HG03139 (cell line): ENCODE measurements around the gene TNP2.

Experiments used
- ATAC-seq: cut with Tn5 transposase; IDR thresholded peaks from one replicate; pipeline ENCODE4 v1.9.1; 2021; ENCODE audit not compliant: unreplicated experiment

TNP2 gene

DNA sequence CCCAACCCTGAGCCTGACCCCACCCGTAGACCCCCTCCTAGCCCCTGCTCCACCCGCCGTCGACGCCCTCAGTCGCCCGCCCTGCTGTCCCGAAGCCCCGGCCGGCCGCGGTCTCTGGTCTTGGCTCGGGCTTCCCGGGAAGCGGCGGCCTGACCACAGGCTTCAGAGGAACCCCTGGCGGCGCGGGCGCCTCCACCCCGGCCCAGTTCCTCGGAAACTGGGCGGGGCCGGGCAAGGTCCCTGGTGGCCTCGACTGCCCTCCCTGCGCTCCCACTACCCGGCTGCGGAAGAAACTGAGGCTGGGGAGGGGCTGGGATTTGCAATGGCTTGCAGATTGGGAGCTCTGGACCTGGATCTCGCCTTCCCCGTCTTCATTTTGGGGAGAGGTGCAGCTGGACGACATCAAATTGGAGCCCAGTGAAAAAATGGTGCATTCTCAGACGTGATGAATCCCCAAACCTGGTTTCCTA is 12.4 kb downstream of the TNP2 start:
- ATAC-seq, result no peak

DNA sequence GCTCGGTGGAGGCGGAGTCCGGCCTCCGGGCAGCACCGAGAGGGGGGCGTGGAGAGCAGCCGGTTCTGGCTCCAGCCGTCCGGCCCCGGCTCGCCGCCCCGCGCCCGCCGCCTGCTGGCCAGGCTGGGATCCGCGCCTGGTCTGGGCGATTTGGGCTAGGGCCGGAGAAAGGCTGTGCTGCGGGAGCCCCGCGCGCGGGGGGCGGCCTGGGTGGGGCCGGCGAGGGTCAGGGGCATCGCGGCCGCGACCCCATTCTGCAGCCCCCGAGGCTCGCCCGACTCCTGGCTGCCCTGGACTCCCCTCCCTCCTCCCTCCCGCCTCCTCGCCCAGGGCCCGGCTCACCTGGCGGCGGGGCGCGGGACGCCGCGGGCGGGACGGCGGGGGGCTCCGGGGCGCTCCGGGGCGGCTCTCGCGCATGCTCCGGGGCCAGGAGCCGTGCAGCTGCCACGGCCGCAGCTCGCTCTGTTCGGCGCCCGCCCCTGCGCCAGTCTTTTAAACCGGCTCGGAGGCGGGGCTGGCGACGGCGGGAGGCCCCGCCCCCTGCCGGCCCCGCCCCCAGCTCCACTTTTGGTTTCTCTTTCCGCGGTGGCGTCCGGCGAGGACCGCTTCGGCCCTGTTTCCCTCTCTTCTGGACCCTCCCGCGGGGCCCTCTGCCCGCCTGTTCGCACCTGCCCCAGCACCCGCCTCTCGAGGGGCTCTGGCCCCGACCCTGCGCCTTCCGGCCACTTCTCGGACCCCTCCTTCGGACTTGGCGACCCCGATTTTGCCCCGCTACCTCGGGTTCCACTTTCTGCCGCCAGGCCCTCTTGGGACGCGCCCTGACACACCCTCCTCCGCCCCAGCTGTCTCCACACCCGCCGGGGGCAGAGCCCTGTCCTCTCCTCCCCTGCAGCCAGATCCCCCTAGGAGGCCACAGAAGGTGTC is 13.1 kb downstream of the TNP2 start, which contains the start of gene SOCS1:
TSS of gene SOCS1 (minus strand) at position 468 of the 924 bp plus-strand sequence. CDS start 726 bp downstream, outside the sequence.
- peak; percentile 44 for ATAC-seq

DNA sequence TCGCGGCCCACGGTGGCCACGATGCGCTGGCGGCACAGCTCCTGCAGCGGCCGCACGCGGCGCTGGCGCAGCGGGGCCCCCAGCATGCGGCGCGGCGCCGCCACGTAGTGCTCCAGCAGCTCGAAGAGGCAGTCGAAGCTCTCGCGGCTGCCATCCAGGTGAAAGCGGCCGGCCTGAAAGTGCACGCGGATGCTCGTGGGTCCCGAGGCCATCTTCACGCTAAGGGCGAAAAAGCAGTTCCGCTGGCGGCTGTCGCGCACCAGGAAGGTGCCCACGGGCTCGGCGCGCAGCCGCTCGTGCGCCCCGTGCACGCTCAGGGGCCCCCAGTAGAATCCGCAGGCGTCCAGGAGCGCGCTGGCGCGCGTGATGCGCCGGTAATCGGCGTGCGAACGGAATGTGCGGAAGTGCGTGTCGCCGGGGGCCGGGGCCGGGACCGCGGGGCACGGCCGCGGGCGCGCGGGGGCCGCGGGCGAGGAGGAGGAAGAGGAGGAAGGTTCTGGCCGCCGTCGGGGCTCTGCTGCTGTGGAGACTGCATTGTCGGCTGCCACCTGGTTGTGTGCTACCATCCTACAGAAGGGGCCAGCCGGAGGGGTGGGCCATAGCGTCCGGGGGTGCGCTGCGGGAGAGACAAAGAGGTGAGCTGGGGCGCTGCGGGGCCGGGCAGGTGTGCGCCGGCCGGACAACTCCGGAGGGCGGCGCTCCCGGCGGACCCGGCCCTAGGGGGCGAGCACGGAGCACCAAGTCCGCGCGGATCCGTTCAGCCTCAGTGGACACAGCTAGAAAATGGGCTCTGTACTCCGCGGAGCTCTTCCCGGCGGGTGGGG is 14.0 kb downstream of the TNP2 start:
- no peak for ATAC-seq

DNA sequence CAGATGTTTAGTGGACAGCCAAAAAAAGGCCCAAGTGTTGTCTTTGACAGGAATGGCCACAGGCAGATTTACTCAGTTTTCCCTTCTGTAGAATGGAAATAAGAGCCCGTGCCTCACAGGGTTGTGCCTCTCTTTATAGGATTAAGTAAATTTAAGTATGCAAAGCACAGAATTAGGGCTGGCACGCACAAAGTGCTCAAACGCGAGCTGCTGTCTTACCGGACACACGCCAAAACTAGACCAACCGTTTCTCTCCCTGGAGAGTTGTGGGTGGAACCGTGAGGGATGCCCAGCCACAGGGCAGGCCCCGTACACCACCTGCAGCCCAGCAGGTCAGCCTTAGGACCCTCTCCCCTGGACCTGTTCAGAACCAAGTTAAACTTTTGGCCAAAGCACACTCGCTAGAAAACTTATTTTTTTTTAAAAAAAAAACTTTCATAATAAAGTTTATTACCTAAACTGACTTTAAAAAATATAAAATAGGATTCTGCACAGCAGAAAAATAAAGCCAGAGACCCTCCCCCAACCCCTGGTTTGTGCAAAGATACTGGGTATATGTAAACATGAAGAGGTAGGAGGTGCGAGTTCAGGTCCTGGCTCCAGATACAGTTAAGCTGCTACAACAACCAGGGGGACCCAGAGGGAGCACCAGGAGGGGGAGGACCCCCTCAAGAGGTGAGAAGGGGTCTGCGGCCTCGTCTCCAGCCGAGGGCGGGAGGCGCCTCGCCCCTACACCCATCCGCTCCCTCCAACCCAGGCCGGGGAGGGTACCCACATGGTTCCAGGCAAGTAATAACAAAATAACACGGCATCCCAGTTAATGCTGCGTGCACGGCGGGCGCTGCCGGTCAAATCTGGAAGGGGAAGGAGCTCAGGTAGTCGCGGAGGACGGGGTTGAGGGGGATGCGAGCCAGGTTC is 14.9 kb downstream of the TNP2 start:
- ATAC-seq, result no peak

DNA sequence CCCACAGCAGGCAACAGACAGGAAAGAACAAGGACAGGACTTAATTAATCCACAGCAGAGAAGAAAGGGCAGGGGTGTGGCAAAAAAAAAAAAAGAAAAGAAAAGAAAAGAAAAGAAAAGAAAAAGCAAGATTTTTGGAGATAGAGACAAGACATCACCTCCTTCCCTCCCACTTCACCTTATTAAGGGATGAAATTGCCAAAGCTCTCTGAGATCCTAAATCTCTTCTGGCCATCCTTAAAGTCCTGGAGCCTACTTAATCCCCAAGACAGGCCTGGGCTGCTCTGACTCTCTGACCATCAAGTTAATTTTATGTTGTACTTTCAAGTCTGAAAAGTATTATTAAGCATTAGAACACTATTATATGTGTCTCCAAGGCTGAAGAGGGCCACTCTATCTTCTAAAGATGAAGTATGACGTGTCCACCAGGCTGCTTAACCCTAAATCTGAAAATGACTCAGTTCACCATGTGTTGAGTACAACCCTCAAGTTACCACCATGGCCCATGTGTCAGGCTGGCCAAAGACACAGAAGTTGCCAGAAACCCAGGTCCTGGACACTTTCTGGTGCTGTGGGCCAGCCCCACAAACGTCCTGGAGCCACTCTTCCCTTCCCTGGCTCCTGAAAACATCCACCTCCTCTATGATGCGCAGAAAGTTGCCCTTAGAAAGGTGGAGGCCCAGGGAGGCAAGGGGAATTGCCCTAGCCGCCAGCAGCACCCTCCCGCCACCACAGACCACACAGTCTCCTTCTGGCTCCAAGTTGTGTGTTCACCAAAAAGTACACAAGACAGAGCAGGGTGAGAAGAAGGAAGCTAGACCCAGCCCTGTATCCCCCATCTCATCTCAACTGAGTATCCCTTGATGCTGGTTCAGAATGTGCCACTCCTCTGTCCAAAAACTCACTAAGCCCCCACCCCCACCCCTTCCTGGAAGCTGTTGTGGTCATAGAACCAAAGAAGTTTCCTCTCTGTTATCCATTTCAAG is 15.8 kb downstream of the TNP2 start:
- no peak for ATAC-seq

DNA sequence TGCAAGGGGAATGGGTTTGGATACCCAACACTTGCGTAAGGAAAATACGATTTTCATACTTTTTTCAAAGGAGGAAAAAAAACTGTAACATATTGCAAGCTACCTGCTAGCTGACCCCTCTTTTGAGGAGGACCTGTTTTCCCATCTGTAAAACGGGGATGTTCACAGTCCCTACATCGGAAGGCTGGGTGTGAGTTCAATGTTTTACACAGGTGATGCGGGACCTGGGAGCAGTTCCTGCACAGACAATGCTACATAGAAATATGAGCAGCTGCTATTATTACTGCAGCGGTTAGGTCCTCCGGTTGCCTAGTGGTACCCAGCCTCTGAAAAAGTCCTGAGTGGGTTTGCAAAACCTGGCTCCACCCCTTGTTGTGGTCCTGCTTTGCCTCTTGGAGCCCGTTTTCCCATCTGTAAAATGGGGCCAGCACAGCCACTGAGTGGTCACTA is 16.6 kb downstream of the TNP2 start:
- ATAC-seq, result no peak

DNA sequence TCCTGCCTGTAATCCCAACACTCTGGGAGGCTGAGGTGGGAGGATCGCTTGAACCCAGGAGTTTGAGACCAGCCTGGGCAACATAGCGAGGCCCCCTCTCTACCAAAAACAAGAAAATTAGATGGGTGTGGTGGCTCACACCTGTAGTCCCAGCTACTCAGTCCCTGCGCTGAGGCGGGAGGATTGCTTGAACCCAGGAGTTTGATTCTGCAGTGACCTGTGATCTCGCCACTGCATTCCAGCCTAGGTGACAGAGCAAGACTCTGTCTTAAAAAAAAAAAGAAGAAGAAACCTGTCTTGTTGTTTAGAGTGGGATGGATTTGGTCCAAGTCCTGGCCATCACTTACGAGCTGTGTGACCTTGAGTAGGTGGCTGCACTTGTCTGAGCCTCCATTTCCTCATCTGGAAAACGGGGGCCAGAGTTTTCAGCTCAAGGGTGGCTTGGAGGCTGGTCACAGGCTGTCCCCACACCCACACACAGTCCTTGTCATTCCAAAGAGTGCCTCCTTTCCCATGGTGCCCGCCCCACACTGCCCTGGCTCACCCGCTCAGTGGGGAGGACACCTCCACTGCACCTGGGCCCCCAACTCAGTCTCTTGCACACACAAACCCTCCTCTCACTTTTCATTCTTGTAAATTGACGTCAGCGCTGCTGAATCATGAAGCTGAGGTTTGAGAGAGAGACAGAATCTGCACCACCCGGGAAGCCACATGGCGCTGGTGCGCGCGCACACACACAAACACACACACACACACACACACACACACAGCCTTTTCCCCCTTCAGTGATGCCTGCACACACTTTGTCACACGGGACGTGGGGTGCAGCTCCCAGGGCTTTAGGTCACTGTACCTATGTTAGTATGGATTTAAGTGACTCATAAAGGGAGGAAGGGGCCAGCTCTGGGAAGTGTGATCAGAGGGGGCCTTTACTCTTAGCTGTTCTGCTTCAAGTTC is 17.3 kb downstream of the TNP2 start:
- ATAC-seq, result no peak

DNA sequence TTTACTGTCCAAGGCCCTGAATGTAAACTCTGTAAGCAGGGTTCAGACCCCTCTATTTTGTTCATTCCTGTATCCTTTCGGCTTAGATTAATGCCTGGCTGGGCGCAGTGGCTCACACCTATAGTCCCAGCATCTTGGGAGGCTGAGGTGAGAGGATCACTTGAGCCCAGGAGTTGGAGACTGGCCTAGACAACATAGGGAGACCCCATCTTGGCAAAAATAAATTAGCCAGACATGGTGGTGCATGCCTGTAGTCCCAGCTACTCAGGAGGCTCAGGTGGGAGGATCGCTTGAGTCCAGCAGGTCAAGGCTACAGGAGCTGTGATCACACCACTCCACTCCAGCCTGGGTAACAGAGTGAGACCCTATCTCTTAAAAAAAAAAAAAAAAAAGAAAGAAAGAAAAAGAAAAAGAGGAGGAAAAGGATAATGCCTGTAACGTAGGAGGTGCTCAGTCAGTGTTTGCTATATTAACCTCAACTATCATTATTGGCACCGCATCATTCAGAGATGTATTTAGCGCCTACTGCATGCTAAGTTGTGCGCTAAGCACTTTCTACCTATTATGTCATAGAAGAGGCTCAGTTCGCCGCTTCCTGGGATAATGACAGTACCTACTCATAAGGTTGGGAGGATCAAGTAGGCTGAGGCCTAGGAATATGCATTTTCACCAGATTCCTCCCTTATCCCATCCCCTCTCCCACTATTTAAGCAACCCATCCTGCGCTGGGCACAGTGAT is 18.2 kb downstream of the TNP2 start:
- ATAC-seq, result no peak

DNA sequence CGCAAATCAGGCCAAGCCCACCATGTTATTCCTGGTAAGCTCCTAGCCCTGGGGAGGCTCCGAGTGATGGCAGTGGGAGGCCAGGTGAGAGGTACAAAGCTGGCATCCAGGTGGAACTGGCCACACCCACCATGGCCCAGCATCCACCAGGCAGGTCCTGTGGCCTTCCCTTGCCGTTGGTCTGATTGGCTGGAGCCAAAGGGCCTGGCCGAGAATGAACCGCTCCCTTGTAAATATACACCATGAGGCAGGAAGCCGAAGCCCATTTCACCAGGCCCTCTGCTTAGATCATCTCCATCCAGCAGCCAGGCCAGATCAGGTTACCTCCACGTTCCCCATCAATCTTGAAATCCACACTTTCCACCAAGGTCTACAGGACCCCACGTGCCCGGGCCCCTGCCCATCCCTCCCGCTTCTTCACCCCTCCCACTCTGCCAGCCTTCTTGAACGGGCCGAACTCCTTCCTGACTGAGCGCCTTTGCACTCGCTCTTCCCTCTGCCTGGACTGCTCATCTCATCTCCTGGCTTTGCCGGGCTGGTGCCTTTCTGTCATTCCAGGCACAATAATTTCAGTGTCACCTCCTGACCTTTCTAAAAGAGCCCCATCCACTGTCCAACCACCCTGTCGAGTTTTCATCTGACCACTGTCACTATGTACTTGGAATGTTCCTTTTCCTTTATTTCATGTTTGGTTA is 18.9 kb downstream of the TNP2 start:
- ATAC-seq, result no peak

DNA sequence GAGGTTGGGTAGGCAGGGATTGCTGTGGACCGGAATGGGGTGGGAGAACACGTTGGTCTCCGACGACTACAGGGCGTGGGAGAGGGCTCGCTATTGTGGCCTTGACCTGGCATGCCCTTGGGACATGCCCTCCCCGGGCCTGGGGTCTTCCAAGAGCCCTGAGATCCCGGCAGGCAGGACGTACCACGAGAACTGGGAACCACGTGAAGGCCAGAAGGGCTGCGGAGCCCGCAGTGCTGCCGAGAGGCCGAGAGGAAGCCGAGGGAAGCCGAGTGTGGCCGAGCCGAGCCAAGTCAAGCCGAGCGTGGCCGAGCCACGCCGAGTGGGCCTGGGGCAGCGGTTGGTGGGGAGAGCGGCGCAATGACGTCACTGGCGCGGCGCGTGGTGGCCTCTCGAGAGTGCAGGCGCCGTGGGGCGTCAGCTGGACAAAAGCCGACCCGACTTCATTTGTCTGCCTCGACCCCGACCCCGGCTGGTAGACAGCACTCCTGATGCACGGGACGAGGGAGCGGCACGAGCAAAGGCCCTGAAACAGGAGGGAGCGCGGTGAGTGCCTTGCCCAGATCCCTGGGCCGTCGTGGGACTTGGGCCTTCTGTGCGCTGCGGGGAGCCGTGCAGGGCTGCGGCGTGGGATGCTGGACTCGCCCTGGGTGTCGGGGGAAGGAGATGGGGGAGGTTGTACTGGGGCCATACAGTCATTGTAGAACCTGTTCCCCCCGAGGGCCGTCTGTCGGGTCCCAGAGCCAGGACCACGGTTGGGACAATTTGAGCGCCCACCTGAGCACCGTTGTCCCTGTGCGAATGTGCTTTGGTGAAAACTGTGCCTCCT is 19.7 kb downstream of the TNP2 start:
- no peak for ATAC-seq

DNA sequence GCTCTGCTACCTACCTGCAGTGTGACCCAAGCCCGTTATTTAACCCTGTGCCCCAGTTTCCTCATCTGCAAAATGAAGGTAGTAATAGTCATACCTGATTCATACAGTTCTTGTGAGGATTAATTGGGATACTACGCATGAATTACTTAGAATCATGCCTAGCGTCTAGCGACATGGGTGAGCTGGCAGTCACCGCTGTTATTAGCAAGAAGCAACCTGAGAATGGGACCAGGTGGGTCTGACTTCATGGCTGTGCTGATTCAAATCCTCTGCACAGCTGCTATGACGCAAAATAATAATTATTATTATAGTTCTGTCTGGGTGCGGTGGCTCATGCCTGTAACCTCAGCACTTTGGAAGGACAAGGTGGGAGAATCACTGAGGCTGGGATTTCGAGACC is 21.0 kb downstream of the TNP2 start:
- ATAC-seq, result no peak

DNA sequence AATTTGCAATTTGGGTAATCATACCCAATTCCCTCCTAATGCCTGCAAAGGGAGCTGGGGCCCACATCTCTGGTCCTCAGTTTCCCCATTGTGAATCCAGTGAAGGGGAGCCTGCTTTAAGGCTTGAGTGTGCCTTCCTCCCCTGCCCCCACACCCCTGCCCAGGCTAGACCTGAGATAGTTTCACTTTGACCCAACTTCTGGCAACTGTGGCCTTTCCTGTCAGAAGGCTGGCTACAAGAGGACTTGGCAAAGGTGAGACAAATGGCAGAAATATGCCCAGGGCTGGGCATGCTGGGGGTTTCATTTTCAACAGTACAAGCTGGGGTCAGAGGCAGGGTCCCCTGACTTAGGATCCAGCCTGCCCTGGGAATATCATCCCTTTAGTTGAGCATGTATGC is 23.1 kb downstream of the TNP2 start:
- ATAC-seq, result no peak

DNA sequence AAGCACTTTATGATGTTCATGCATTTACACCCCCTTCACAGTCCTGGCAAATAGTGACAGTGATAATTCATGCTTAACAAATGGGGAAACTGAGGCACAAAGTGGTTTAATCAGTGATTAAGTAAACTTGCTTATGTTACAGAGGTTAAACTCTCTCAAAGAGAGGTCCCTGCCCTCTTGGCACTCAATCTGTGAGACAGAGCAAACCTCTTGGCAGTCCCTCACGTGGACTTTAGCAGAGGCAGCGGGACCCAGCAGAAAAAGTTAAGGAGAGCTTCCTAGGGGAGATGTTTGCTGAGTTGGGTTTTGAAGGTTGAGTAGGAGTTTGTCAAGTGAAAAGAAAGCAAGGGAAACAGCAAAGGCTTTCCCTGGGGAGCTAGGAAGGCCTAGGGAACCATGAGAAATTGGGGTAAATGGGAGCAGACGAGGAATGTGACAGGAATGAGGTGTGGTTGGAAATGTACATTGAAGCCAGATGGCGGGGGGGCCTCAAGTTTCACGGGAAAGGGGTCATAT is 23.8 kb downstream of the TNP2 start:
- ATAC-seq, result no peak

DNA sequence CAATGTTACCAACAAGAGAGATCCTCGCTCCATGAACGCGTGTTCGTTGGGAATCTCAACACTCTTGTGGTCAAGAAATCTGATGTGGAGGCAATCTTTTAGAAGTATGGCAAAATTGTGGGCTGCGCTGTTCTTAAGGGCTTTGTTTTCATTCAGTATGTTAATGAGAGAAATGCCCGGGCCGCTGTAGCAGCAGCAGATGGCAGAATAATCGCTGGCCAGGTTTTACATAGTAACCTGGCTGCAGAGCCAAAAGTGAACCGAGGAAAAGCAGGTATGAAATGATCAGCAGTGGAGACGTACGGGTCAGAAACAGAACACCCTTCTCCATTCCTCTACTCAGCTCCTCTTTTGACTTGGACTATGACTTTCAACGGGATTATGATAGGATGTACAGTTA is 26.5 kb downstream of the TNP2 start:
- no peak for ATAC-seq

DNA sequence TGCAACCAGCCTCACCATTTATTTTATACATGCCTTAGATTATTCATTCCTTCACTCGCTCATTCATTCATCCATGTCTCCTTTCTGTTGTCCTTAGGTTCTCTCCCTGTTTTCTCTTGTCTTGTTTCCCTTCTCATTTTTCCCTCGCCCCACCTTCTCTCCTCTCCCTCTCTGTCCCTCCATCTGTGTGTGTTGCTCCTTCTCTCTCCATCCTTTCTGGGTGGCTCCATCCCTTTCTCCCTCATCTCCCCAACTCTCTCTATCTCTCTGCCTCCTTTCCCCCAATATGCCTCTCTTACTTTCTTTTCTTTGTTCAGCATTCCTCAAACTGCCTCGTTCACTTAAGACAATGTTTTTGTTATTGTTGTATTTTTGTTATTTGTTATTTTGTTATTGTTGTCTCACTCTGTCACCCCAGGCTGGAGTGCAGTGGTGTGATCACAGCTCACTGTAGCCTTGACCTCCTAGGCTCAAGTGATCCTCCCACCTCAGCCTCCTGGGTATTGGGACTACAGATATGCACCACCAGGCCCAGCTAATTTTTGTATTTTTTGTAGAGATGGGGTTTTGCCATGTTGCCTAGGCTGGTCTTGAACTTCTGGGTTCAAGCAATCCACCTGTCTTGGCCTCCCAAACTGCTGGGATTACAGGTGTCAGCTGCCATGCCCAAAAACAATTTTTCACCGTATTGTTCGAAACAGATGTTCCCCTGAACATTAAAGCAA is 27.5 kb downstream of the TNP2 start:
- ATAC-seq, result no peak
